Panc1 (cell line): Measurements from ENCODE around the gene GAS7. TPM values are rescaled to one million over a fixed set of nuclear protein-coding genes. Genes with fewer than 3 reads are reported as not detected.

Experiments
- ATAC-seq: fragments of 200-7000 bp; cut with Tn5 transposase; 2 replicates; pipeline ENCODE4 v1.9.1; 2020; ENCODE audit warnings: mild to moderate bottlenecking, moderate library complexity
- BruUV-seq: library from RNA; stranded (reverse); fragments of 400-500 nt; replicated peaks from 2 replicates; lab custom pipeline; 2021; lab: Mats Ljungman, UMichigan
- CTCF ChIA-PET: fragments of 300-600 bp; sonication (Branson Sonifier 250); formaldehyde crosslinking; loops from one replicate; lab custom pipeline; 2022; ENCODE audit warnings: antibody characterized with exemption; lab: Charles Lee
- POLR2A ChIA-PET: fragments of 300-600 bp; sonication (Branson Sonifier 250); formaldehyde crosslinking; loops from one replicate; lab custom pipeline; 2022; ENCODE audit warnings: antibody characterized with exemption; lab: Charles Lee
- DNase-seq: peaks from one replicate; pipeline ENCODE4 v3.0.0-alpha.2; 2010; ENCODE audit warnings: low read depth, low spot score
- H3K27ac ChIP-seq: 2 replicates; pipeline ENCODE4 v1.5.1; 2011; ENCODE audit warnings: mild to moderate bottlenecking, low read length, inconsistent platforms
- H3K27me3 ChIP-seq: fragments of 200-500 bp; sonication (Bioruptor generic); 2 replicates; pipeline ENCODE4 v1.6.0; 2014; ENCODE audit warnings: low read length, inconsistent platforms; ENCODE audit not compliant: control insufficient read depth, insufficient read depth
- H3K36me3 ChIP-seq: fragments of 200-500 bp; sonication (Bioruptor generic); 2 replicates; pipeline ENCODE4 v1.5.1; 2014; ENCODE audit warnings: inconsistent platforms, mild to moderate bottlenecking, low read length, moderate library complexity; ENCODE audit not compliant: control insufficient read depth, insufficient read depth
- H3K4me1 ChIP-seq: 2 replicates; pipeline ENCODE4 v1.5.1; 2011; ENCODE audit warnings: inconsistent platforms, mild to moderate bottlenecking, low read length, moderate library complexity; ENCODE audit not compliant: control insufficient read depth, insufficient read depth
- H3K4me3 ChIP-seq, 2 experiments: 2 replicates each; pipeline ENCODE4 v1.5.1; 2011 to 2012; ENCODE audit warnings: low read depth in 2 of 2, low read length in 2 of 2, mild to moderate bottlenecking in 2 of 2, inconsistent platforms in 1 of 2, moderate library complexity in 1 of 2
- H3K9me3 ChIP-seq: fragments of 200-500 bp; sonication (Bioruptor generic); 2 replicates; pipeline ENCODE4 v1.5.1; 2014; ENCODE audit warnings: low read depth, mild to moderate bottlenecking, inconsistent platforms, low read length, moderate library complexity; ENCODE audit not compliant: control insufficient read depth, insufficient read depth
- POLR2AphosphoS5 ChIP-seq: IDR thresholded peaks from 2 replicates; pipeline ENCODE4 v1.6.1; 2012; ENCODE audit warnings: mild to moderate bottlenecking, low read depth, low read length, moderate library complexity
- SIN3A ChIP-seq: IDR thresholded peaks from 2 replicates; pipeline ENCODE4 v1.6.1; 2012; ENCODE audit warnings: low read depth, mild to moderate bottlenecking, low read length, moderate library complexity, borderline replicate concordance; ENCODE audit not compliant: insufficient read depth
- TCF7L2 ChIP-seq: IDR thresholded peaks from 2 replicates; pipeline ENCODE4 v1.6.1; 2011; ENCODE audit warnings: mild to moderate bottlenecking, low read depth, low read length, inconsistent platforms
- in situ Hi-C: cut with HindIII; loops from 2 replicates; pipeline ENCODE4 v1.10.0; 2016; ENCODE audit warnings: low sequenced_read_pairs, low pct_unique_long_range_greater_than_20kb
- intact Hi-C: fragments of 100-400 bp; cut with micrococcal nuclease; formaldehyde crosslinking; loops from one replicate; pipeline ENCODE4 v1.10.0; 2022; ENCODE audit not compliant: unreplicated experiment
- total RNA-seq: library from RNA; stranded (reverse); gene quantifications from one replicate; pipeline ENCODE4 v1.2.1, GENCODE V29; 2021; ENCODE audit not compliant: unreplicated experiment
- TF ChIP-seq, protein P1 (sequence below): fragments of 450-650 bp; IDR thresholded peaks from 2 replicates; pipeline ENCODE4 v1.5.1; 2017; ENCODE audit warnings: mild to moderate bottlenecking
- TF ChIP-seq, protein P2 (sequence below), 2 experiments: IDR thresholded peaks; 2 replicates each; pipeline ENCODE4 v1.6.1; 2011 to 2012; ENCODE audit warnings: low read depth in 2 of 2, control low read depth in 1 of 2, low read length in 1 of 2, mild to moderate bottlenecking in 1 of 2, moderate library complexity in 1 of 2; ENCODE audit not compliant: insufficient read depth in 1 of 2

The GAS7 gene
- total RNA-seq, 1 experiment from 2014 or later = 0.05 TPM

DNA sequence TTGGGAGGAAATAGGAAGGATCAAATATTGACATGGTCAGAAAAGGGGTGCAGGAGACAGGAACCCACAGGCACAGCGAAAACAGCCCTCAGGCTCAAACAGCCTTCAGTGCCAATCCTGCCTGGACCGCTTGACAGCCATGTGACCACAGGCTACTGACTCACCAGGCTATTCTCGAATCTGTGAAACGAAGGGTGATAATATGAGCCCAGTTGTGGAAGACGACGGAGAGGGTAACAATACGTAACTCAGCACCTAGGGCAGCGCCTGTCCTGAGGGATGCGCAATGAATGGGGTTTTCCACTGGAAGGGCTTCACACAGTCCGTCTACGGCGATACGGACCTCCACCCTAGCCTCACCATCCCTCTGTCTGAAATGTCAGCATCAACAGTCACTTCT, 176.0 kb downstream of the GAS7 start:
- H3K27me3 ChIP-seq = no peaks in the 10 kb centered on the region; the same call in 1 of the 2 replicates
- TF ChIP-seq, protein P1, sequence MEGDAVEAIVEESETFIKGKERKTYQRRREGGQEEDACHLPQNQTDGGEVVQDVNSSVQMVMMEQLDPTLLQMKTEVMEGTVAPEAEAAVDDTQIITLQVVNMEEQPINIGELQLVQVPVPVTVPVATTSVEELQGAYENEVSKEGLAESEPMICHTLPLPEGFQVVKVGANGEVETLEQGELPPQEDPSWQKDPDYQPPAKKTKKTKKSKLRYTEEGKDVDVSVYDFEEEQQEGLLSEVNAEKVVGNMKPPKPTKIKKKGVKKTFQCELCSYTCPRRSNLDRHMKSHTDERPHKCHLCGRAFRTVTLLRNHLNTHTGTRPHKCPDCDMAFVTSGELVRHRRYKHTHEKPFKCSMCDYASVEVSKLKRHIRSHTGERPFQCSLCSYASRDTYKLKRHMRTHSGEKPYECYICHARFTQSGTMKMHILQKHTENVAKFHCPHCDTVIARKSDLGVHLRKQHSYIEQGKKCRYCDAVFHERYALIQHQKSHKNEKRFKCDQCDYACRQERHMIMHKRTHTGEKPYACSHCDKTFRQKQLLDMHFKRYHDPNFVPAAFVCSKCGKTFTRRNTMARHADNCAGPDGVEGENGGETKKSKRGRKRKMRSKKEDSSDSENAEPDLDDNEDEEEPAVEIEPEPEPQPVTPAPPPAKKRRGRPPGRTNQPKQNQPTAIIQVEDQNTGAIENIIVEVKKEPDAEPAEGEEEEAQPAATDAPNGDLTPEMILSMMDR = no peak
- TF ChIP-seq SIN3A (no peak), TCF7L2 (no peak), POLR2AphosphoS5 (no peak)
- TF ChIP-seq, protein P2, sequence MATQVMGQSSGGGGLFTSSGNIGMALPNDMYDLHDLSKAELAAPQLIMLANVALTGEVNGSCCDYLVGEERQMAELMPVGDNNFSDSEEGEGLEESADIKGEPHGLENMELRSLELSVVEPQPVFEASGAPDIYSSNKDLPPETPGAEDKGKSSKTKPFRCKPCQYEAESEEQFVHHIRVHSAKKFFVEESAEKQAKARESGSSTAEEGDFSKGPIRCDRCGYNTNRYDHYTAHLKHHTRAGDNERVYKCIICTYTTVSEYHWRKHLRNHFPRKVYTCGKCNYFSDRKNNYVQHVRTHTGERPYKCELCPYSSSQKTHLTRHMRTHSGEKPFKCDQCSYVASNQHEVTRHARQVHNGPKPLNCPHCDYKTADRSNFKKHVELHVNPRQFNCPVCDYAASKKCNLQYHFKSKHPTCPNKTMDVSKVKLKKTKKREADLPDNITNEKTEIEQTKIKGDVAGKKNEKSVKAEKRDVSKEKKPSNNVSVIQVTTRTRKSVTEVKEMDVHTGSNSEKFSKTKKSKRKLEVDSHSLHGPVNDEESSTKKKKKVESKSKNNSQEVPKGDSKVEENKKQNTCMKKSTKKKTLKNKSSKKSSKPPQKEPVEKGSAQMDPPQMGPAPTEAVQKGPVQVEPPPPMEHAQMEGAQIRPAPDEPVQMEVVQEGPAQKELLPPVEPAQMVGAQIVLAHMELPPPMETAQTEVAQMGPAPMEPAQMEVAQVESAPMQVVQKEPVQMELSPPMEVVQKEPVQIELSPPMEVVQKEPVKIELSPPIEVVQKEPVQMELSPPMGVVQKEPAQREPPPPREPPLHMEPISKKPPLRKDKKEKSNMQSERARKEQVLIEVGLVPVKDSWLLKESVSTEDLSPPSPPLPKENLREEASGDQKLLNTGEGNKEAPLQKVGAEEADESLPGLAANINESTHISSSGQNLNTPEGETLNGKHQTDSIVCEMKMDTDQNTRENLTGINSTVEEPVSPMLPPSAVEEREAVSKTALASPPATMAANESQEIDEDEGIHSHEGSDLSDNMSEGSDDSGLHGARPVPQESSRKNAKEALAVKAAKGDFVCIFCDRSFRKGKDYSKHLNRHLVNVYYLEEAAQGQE (IDR thresholded peaks at IDR 0.05; ENCODE audit: insufficient read depth in 1 of 2, low read depth in 2 of 2, low read length in 1 of 2) = no peak
- ATAC-seq = no peak
- no peak overlapping the region for H3K4me3 ChIP-seq
- BruUV-seq = no TSS peak
- no peak overlapping the region for H3K27ac ChIP-seq
- no peak for DNase-seq
- ChIA-PET CTCF (no interaction called here), POLR2A (no interaction called here)
- in situ Hi-C loops = no loop called here
- no peaks in the 10 kb centered on the region for H3K4me1 ChIP-seq
- H3K36me3 ChIP-seq = no peaks in the 10 kb centered on the region
- no peaks in the 10 kb centered on the region for H3K9me3 ChIP-seq
- intact Hi-C loops = no loop called here

DNA sequence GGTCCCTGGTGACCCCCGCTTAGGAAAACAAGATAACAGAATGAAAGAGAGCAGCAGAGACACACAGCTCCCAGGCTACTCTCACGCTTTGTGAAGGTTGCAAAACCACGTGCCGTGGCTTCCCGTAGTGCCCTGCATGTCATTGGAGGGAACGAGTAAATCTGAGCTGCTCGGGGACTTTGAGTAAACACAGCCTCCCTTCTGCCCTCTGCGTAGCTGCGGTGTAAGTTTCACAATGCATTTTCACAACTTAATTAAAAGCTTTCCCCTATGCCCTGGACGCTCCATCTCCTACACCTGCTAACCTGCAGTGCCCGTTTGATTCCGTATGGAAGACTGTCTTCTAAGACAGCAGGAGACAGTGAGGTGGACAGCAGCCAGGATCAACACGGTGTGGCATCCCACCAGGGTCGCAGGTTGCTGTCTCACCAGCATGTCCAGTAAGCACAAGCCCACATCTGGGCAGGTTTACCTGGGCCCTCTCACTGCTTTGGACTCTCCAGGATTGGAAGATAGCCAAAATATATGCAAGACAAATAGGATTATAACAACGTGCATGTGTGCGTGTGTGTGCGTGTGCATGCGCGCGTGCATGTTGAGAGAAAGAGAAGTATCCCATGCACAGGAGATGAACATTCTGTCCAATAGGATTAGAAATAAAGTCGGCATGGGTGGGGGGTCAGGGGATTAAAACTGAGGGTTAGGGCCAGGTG, 177.0 kb downstream of the GAS7 start:
- ATAC-seq (no peak), DNase-seq (no peak)
- ChIA-PET POLR2A (no interaction called here), CTCF (no interaction called here)
- Histone ChIP-seq H3K4me3 (no peak overlapping the region), H3K27me3 (no peaks in the 10 kb centered on the region; the same call in 1 of the 2 replicates), H3K27ac (no peak overlapping the region), H3K9me3 (no peaks in the 10 kb centered on the region), H3K36me3 (no peaks in the 10 kb centered on the region), H3K4me1 (no peaks in the 10 kb centered on the region)
- BruUV-seq = no TSS peak
- intact Hi-C loops (no loop called here), in situ Hi-C loops (no loop called here)
- TF ChIP-seq SIN3A = no peak
- TF ChIP-seq, protein P2 (IDR thresholded peaks at IDR 0.05; ENCODE audit: insufficient read depth in 1 of 2, low read depth in 2 of 2, low read length in 1 of 2) = no peak
- TF ChIP-seq, protein P1 = no peak
- no peak for TF ChIP-seq TCF7L2
- no peak for TF ChIP-seq POLR2AphosphoS5
